SK-N-SH (cell line): ENCODE results near the gene AP1S3. TPM values are rescaled to one million over a fixed set of nuclear protein-coding genes. Genes with fewer than 3 reads are reported as not detected.

Experiments used
- CTCF ChIA-PET: fragments of 300-600, 350-600 bp; formaldehyde crosslinking; extraction: SDS; loops from one replicate; lab custom pipeline; 2021; lab: Yijun Ruan, JAX
- POLR2A ChIA-PET: fragments of 350-600 bp; sonication (Branson Sonifier 250); formaldehyde crosslinking; extraction: SDS; loops from one replicate; lab custom pipeline; 2020; ENCODE audit warnings: antibody characterized with exemption, inconsistent platforms; lab: Yijun Ruan, JAX
- DNase-seq: peaks from one replicate; pipeline ENCODE4 v3.0.0; 2012
- H2AFZ ChIP-seq: fragments of 200-600 bp; sonication (generic); 2 replicates; pipeline ENCODE4 v1.8.1; 2016; ENCODE audit warnings: antibody characterized with exemption, mild to moderate bottlenecking, low read depth
- H3F3A ChIP-seq: fragments of 200-600 bp; sonication (generic); replicated peaks from 2 replicates; pipeline ENCODE3; 2016; ENCODE audit warnings: antibody characterized with exemption, mild to moderate bottlenecking; ENCODE audit not compliant: insufficient read depth
- H3K27ac ChIP-seq, 2 experiments: fragments of 200-500 bp in 1 of 2; fragments of 200-600 bp in 1 of 2; sonication (Bioruptor generic) in 1 of 2; sonication (generic), shearing (Covaris generic) in 1 of 2; 2 replicates each; pipeline versions ENCODE4 v1.5.1 to v1.6.1; 2014 to 2016; ENCODE audit warnings: low read depth in 2 of 2, inconsistent platforms in 1 of 2, low read length in 1 of 2, mild to moderate bottlenecking in 1 of 2, mixed read lengths in 1 of 2
- H3K27me3 ChIP-seq: fragments of 200-600 bp; sonication (generic), shearing (Covaris generic); 2 replicates; pipeline ENCODE4 v1.6.1; 2016; ENCODE audit warnings: mixed run types; ENCODE audit not compliant: insufficient read depth
- H3K36me3 ChIP-seq, 2 experiments: fragments of 200-500 bp in 1 of 2; fragments of 200-600 bp in 1 of 2; sonication (Bioruptor generic) in 1 of 2; sonication (generic) in 1 of 2; replicated peaks in 1 of 2; 2 replicates each; pipeline versions ENCODE3 to v1.5.1; 2014 to 2016; ENCODE audit warnings: low read length in 1 of 2, mild to moderate bottlenecking in 1 of 2; ENCODE audit not compliant: insufficient read depth in 2 of 2, control insufficient read depth in 1 of 2
- H3K4me1 ChIP-seq, 2 experiments: fragments of 200-500 bp in 1 of 2; fragments of 200-600 bp in 1 of 2; sonication (Bioruptor generic) in 1 of 2; sonication (generic), shearing (Covaris generic) in 1 of 2; 2 replicates each; pipeline versions ENCODE4 v1.5.1 to v1.6.1; 2014 to 2016; ENCODE audit warnings: low read depth in 1 of 2, low read length in 1 of 2, mixed run types in 1 of 2; ENCODE audit not compliant: insufficient read depth in 2 of 2, control insufficient read depth in 1 of 2
- H3K4me2 ChIP-seq: fragments of 200-600 bp; sonication (generic), shearing (Covaris generic); 2 replicates; pipeline ENCODE4 v1.6.1; 2017; ENCODE audit warnings: mixed run types
- H3K4me3 ChIP-seq, 2 experiments: fragments of 200-500 bp in 1 of 2; fragments of 200-600 bp in 1 of 2; sonication (Bioruptor generic) in 1 of 2; sonication (generic), shearing (Covaris generic) in 1 of 2; 2 replicates each; pipeline versions ENCODE4 v1.5.1 to v1.8.1; 2014 to 2016; ENCODE audit warnings: low read depth in 2 of 2, inconsistent platforms in 1 of 2, low read length in 1 of 2, mild to moderate bottlenecking in 1 of 2, mixed read lengths in 1 of 2, moderate library complexity in 1 of 2
- H3K79me2 ChIP-seq: fragments of 200-600 bp; sonication (generic); 2 replicates; pipeline ENCODE4 v1.8.1; 2017; ENCODE audit warnings: mild to moderate bottlenecking; ENCODE audit not compliant: insufficient read depth
- H3K9ac ChIP-seq: fragments of 200-600 bp; sonication (generic); 2 replicates; pipeline ENCODE4 v1.6.1; 2017; ENCODE audit warnings: mixed run types
- H3K9me2 ChIP-seq: fragments of 200-600 bp; sonication (generic); 2 replicates; pipeline ENCODE4 v1.6.1; 2017; ENCODE audit warnings: mixed run types
- H3K9me3 ChIP-seq: fragments of 200-600 bp; sonication (generic); 2 replicates; pipeline ENCODE4 v1.6.1; 2017; ENCODE audit warnings: mixed run types, mild to moderate bottlenecking, moderate library complexity
- H4K20me1 ChIP-seq: fragments of 200-600 bp; sonication (generic); 2 replicates; pipeline ENCODE4 v1.6.1; 2017; ENCODE audit warnings: mild to moderate bottlenecking, mixed run types; ENCODE audit not compliant: insufficient read depth
- CHD2 ChIP-seq: fragments of 150-350 bp; IDR thresholded peaks from 2 replicates; pipeline ENCODE4 v1.6.1; 2018; ENCODE audit warnings: low read length; ENCODE audit not compliant: partially characterized antibody
- ELF1 ChIP-seq: IDR thresholded peaks from 2 replicates; pipeline ENCODE4 v1.4.0; 2012
- EP300 ChIP-seq, 2 experiments: IDR thresholded peaks; 2 replicates each; pipeline versions ENCODE4 v1.4.0 to v1.6.1; 2012; ENCODE audit warnings: borderline replicate concordance in 1 of 2, low read depth in 1 of 2, low read length in 1 of 2
- FOXM1 ChIP-seq: IDR thresholded peaks from 2 replicates; pipeline ENCODE4 v1.4.0; 2012; ENCODE audit warnings: low read depth, mild to moderate bottlenecking
- GABPA ChIP-seq: IDR thresholded peaks from 2 replicates; pipeline ENCODE4 v1.4.0; 2012; ENCODE audit warnings: low read depth, mild to moderate bottlenecking
- MAX ChIP-seq: IDR thresholded peaks from 2 replicates; pipeline ENCODE4 v1.4.0; 2012; ENCODE audit warnings: low read depth
- MXI1 ChIP-seq: IDR thresholded peaks from 2 replicates; pipeline ENCODE4 v1.6.1; 2012; ENCODE audit warnings: mild to moderate bottlenecking, low read depth, low read length, improper control_type of control experiment
- NFIC ChIP-seq: IDR thresholded peaks from 2 replicates; pipeline ENCODE4 v1.4.0; 2012; ENCODE audit warnings: borderline replicate concordance
- RAD21 ChIP-seq: IDR thresholded peaks from 2 replicates; pipeline ENCODE4 v1.6.1; 2012; ENCODE audit warnings: mild to moderate bottlenecking, low read length
- RCOR1 ChIP-seq: fragments of 150-350 bp; IDR thresholded peaks from 2 replicates; pipeline ENCODE4 v1.6.1; 2017; ENCODE audit warnings: antibody characterized with exemption, low read length
- RFX5 ChIP-seq: IDR thresholded peaks from 2 replicates; pipeline ENCODE4 v1.6.1; 2012; ENCODE audit warnings: mild to moderate bottlenecking, improper control_type of control experiment, low read length
- RXRA ChIP-seq: IDR thresholded peaks from 2 replicates; pipeline ENCODE4 v1.4.0; 2012; ENCODE audit warnings: low read depth, mild to moderate bottlenecking, borderline replicate concordance
- SIN3A ChIP-seq: IDR thresholded peaks from 2 replicates; pipeline ENCODE4 v1.6.1; 2012; ENCODE audit warnings: low read depth, mild to moderate bottlenecking, low read length, moderate library complexity, borderline replicate concordance
- SMC3 ChIP-seq: IDR thresholded peaks from 2 replicates; pipeline ENCODE4 v1.6.1; 2012; ENCODE audit warnings: low read depth, low read length, improper control_type of control experiment
- TAF1 ChIP-seq: IDR thresholded peaks from 2 replicates; pipeline ENCODE4 v1.6.1; 2012; ENCODE audit warnings: low read depth, mild to moderate bottlenecking, low read length, moderate library complexity, borderline replicate concordance
- TCF12 ChIP-seq: IDR thresholded peaks from 2 replicates; pipeline ENCODE4 v1.4.0; 2012
- YY1 ChIP-seq: IDR thresholded peaks from 2 replicates; pipeline ENCODE4 v1.4.0; 2012; ENCODE audit warnings: low read depth, mild to moderate bottlenecking
- WGBS: methylation state at CpG from one replicate; pipeline ENCODE4 v1.1.6; 2017; ENCODE audit warnings: low lambda C conversion rate; 5-methylcytosine and 5-hydroxymethylcytosine counted together
- polyA plus RNA-seq, 3 experiments: library from polyadenylated mRNA; depleted of rRNA; stranded (reverse); fragments of >200 nt; gene quantifications; 2 replicates each; pipeline ENCODE4 v1.2.3, GENCODE V29; 2012
- TF ChIP-seq, protein P1 (sequence below): fragments of 200-600 bp; sonication (generic); IDR thresholded peaks from 2 replicates; pipeline ENCODE4 v1.6.1; 2017; ENCODE audit warnings: antibody characterized with exemption, mild to moderate bottlenecking, moderate library complexity
- TF ChIP-seq, protein P2 (sequence below): IDR thresholded peaks from 2 replicates; pipeline ENCODE4 v1.6.1; 2012; ENCODE audit warnings: mild to moderate bottlenecking, low read depth, low read length, moderate library complexity

The AP1S3 gene
- polyA plus RNA-seq, 1 of the 3 experiments (the other 2 are of a cell fraction), result 4.8 TPM

DNA sequence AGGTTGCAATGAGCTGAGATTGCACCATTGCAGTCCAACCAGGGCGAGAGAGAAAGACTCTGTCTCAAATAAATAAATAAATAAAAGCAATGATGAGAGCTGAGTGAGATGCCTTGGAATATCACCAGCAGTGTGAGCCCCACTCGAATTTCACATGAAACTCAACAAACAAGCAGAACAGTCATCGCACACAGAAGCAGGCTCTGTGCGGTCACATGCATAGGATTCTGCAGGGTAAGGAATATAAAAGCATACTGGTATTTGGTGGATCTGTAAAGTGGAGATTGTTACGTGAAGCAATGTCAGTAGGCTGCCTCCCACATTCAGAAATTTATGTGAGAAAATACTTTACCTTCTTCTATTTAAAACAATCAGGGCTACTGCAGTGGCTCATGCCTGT lies 18.0 kb upstream of the AP1S3 start:
- H4K20me1 ChIP-seq, result no peaks in the 10 kb centered on the region
- H2AFZ ChIP-seq, result no peak overlapping the region
- TF ChIP-seq RFX5 (no peak), FOXM1 (no peak), SIN3A (no peak), EP300 (IDR thresholded peaks at IDR 0.05; ENCODE audit: borderline replicate concordance in 1 of 2, low read depth in 1 of 2, low read length in 1 of 2) (no peak), RCOR1 (no peak), ELF1 (no peak), TAF1 (no peak), CHD2 (no peak), MXI1 (no peak), NFIC (no peak), RAD21 (no peak), YY1 (no peak), GABPA (no peak), RXRA (no peak), TCF12 (no peak), SMC3 (no peak), MAX (no peak)
- TF ChIP-seq, protein P1, sequence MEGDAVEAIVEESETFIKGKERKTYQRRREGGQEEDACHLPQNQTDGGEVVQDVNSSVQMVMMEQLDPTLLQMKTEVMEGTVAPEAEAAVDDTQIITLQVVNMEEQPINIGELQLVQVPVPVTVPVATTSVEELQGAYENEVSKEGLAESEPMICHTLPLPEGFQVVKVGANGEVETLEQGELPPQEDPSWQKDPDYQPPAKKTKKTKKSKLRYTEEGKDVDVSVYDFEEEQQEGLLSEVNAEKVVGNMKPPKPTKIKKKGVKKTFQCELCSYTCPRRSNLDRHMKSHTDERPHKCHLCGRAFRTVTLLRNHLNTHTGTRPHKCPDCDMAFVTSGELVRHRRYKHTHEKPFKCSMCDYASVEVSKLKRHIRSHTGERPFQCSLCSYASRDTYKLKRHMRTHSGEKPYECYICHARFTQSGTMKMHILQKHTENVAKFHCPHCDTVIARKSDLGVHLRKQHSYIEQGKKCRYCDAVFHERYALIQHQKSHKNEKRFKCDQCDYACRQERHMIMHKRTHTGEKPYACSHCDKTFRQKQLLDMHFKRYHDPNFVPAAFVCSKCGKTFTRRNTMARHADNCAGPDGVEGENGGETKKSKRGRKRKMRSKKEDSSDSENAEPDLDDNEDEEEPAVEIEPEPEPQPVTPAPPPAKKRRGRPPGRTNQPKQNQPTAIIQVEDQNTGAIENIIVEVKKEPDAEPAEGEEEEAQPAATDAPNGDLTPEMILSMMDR, result no peak
- TF ChIP-seq, protein P2, sequence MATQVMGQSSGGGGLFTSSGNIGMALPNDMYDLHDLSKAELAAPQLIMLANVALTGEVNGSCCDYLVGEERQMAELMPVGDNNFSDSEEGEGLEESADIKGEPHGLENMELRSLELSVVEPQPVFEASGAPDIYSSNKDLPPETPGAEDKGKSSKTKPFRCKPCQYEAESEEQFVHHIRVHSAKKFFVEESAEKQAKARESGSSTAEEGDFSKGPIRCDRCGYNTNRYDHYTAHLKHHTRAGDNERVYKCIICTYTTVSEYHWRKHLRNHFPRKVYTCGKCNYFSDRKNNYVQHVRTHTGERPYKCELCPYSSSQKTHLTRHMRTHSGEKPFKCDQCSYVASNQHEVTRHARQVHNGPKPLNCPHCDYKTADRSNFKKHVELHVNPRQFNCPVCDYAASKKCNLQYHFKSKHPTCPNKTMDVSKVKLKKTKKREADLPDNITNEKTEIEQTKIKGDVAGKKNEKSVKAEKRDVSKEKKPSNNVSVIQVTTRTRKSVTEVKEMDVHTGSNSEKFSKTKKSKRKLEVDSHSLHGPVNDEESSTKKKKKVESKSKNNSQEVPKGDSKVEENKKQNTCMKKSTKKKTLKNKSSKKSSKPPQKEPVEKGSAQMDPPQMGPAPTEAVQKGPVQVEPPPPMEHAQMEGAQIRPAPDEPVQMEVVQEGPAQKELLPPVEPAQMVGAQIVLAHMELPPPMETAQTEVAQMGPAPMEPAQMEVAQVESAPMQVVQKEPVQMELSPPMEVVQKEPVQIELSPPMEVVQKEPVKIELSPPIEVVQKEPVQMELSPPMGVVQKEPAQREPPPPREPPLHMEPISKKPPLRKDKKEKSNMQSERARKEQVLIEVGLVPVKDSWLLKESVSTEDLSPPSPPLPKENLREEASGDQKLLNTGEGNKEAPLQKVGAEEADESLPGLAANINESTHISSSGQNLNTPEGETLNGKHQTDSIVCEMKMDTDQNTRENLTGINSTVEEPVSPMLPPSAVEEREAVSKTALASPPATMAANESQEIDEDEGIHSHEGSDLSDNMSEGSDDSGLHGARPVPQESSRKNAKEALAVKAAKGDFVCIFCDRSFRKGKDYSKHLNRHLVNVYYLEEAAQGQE, result no peak
- TF ChIP-seq, all 33 proteins: peak for 0
- H3K4me1 ChIP-seq, result no peaks in the 10 kb centered on the region
- WGBS, result 85% methylated on average over 5 of the region's 5 CpGs
- POLR2A ChIA-PET, result no interaction called here
- no peak for DNase-seq
- no peak overlapping the region for H3K4me3 ChIP-seq
- no peaks in the 10 kb centered on the region for H3K9me2 ChIP-seq
- peaks cover 0 to 13% of the 10 kb centered on the region in 2 experiments for H3K36me3 ChIP-seq
- H3K4me2 ChIP-seq, result no peak overlapping the region
- H3K9ac ChIP-seq, result no peak overlapping the region
- no peaks in the 10 kb centered on the region for H3K9me3 ChIP-seq
- CTCF ChIA-PET, result no interaction called here
- no peaks in the 10 kb centered on the region for H3F3A ChIP-seq
- no peaks in the 10 kb centered on the region for H3K79me2 ChIP-seq
- H3K27ac ChIP-seq, result no peak overlapping the region
- H3K27me3 ChIP-seq, result no peaks in the 10 kb centered on the region
